ENCODE measurements around the gene ADGRD2.

DNA sequence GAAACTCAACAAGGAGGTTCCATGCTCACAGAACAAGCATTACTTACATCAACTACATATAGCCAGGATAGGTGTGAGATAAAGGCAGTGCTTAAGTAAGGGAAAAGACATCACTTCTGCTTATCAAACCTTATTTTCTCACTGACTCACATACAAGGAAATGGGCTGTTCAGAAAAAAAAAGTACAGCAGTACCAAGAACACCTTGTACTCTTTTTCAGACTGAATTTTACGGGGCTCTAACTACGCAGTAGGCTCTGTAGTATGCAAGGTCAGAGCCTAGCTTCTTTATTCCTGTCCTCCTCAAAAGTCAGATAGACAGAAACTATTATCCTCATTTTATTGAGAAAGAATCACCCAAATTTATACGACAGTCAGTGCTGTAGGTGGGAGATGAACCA lies 40.8 kb upstream of the ADGRD2 start:
- TF ChIP-seq, protein P1, sequence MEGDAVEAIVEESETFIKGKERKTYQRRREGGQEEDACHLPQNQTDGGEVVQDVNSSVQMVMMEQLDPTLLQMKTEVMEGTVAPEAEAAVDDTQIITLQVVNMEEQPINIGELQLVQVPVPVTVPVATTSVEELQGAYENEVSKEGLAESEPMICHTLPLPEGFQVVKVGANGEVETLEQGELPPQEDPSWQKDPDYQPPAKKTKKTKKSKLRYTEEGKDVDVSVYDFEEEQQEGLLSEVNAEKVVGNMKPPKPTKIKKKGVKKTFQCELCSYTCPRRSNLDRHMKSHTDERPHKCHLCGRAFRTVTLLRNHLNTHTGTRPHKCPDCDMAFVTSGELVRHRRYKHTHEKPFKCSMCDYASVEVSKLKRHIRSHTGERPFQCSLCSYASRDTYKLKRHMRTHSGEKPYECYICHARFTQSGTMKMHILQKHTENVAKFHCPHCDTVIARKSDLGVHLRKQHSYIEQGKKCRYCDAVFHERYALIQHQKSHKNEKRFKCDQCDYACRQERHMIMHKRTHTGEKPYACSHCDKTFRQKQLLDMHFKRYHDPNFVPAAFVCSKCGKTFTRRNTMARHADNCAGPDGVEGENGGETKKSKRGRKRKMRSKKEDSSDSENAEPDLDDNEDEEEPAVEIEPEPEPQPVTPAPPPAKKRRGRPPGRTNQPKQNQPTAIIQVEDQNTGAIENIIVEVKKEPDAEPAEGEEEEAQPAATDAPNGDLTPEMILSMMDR (IDR thresholded peaks at IDR 0.05; ENCODE audit: low read depth, low read length, poor library complexity, severe bottlenecking) = no peak
- no peak for TF ChIP-seq EZH2phosphoT487 (IDR thresholded peaks at IDR 0.05; ENCODE audit: borderline replicate concordance, low read length)

Data from DOHH2 (cell line).